ENCODE data around the gene NACC1. TPM values are rescaled to one million over a fixed set of nuclear protein-coding genes. Genes with fewer than 3 reads are reported as not detected.

Gene NACC1
- total RNA-seq, 4 donors from 2014 or later, result 31.6 to 54.2 (median 36.5) TPM

GRCh38 chr19:13149628-13150186, 31.6 kb downstream of the NACC1 start:
- Histone ChIP-seq H3K9me3 (no peaks in the 10 kb centered on the region), H3K4me3 (peak overlapping the region; percentile 64 to 86 (median 78)), H3K27me3 (no peaks in the 10 kb centered on the region), H3K4me1 (peaks cover 3 to 22% (median 8%) of the 10 kb centered on the region in 4 donors), H3K36me3 (peaks cover 0 to 1% (median 0%) of the 10 kb centered on the region in 4 donors), H3K27ac (peak overlapping the region; percentile 96 to 100 (median 99))
- TF ChIP-seq POLR2AphosphoS5 (IDR thresholded peaks at IDR 0.05), result peak in 1 of 3 donors; percentile 15
- TF ChIP-seq CTCF (IDR thresholded peaks at IDR 0.05), result no peak
- DNase-seq, result peak; percentile 68
- intact Hi-C loops (cut with DNase I; ENCODE audit: low total_unique reads), result loop anchor here (10.0 kb wide), 2 partner anchors 365 to 1365 kb away; partner anchors contain the start of gene DNAJB1
- 1% methylated on average over 24 of the region's 46 CpGs; no CpG with 5 or more reads in 1 of the 2 donors for WGBS, 2 donors (ENCODE audit: low coverage in 1 of 2)
- in situ Hi-C loops (cut with MboI; ENCODE audit: low pct_ligation_motif_present in 1 of 4, low pct_unique_long_range_greater_than_20kb in 1 of 4, low sequenced_read_pairs in 3 of 4), result no loop called here

DNA sequence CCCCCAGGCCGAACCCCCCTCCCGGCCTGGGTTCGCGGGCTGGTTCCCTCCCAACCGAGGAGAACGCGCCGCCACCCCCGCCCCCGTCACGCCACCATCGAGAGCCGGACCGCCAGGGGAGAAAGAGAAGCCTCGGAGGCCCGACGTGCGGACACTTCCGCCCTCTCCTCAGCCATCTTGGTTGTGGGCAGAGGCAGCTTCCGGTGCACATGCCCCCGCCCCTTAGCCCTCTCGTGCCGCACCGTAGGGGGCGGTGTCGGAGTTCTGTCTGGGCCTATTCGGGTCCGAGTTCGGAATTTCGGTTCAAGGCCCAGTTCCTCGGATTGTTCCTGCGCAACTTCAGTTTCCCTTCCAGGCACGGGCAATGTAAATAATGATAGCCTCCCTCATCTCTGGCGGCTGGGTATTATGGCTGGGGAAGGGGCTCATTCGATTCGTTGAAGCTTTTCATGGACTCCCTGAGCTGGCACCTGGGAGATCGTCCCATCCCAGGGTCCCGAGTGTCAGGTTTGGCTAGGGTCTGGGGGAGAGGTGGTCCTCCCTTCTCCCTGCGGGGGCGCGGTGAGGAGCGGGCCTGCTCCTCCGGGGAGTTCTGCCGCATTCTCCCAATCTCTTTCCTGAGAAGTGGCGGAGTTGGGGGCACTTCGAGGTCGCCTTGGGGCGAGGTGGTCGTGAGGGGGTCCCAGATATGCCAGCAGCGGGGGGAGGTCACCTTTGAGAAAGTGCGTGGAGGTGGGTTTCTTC, 32.3 kb downstream of the NACC1 start, which contains the start of the genes IER2 and STX10:
IER2 (plus strand) TSS at position 225 of the 744 bp plus-strand sequence. CDS start 2,776 bp downstream, outside the sequence.
STX10 (minus strand) TSS at position 189 of the 744 bp plus-strand sequence. CDS start 202 bp downstream, outside the sequence.
- WGBS, 2 donors (ENCODE audit: low coverage in 1 of 2), result 1% methylated on average over 39 of the region's 51 CpGs; no CpG with 5 or more reads in 1 of the 2 donors
- in situ Hi-C loops (cut with MboI; ENCODE audit: low pct_ligation_motif_present in 1 of 4, low pct_unique_long_range_greater_than_20kb in 1 of 4, low sequenced_read_pairs in 3 of 4), result no loop called here
- intact Hi-C loops (cut with DNase I; ENCODE audit: low total_unique reads), result loop anchor here (10.0 kb wide), 2 partner anchors 366 to 1364 kb away; partner anchors contain the start of gene DNAJB1
- Histone ChIP-seq H3K4me1 (peaks cover 3 to 28% (median 15%) of the 10 kb centered on the region in 4 donors), H3K4me3 (peak within 1 kb of the TSS; percentile 64 to 86 (median 78)), H3K27ac (peak within 1 kb of the TSS; percentile 96 to 100 (median 99)), H3K36me3 (no peaks in the 10 kb centered on the region), H3K9me3 (no peaks in the 10 kb centered on the region), H3K27me3 (no peaks in the 10 kb centered on the region)
- peak; percentile 91 for TF ChIP-seq POLR2A (IDR thresholded peaks at IDR 0.05)
- no peak for TF ChIP-seq EP300 (IDR thresholded peaks at IDR 0.05; ENCODE audit: low read depth)
- peak; percentile 41 to 82 (median 61) for TF ChIP-seq CTCF (IDR thresholded peaks at IDR 0.05)
- peak; percentile 92 to 96 (median 96) for TF ChIP-seq POLR2AphosphoS5 (IDR thresholded peaks at IDR 0.05)
- DNase-seq, result peak; percentile 96

- peak overlapping the region; percentile 96 to 100 (median 99) for H3K27ac ChIP-seq
- 0 to 1% methylated on average over 7 to 34 of the region's 34 CpGs for WGBS, 2 donors (ENCODE audit: low coverage in 1 of 2)
- no peaks in the 10 kb centered on the region for H3K9me3 ChIP-seq
- peaks cover 3 to 35% (median 22%) of the 10 kb centered on the region in 4 donors for H3K4me1 ChIP-seq
- H3K36me3 ChIP-seq, result no peaks in the 10 kb centered on the region
- intact Hi-C loops (cut with DNase I; ENCODE audit: low total_unique reads), result loop anchor here (1.0 to 10.0 kb wide), 3 partner anchors 16 to 1364 kb away; partner anchors contain the start of gene DNAJB1
- no peak for DNase-seq
- no peaks in the 10 kb centered on the region for H3K27me3 ChIP-seq
- H3K4me3 ChIP-seq, result peak overlapping the region; percentile 64 to 86 (median 78)
- in situ Hi-C loops (cut with MboI; ENCODE audit: low pct_ligation_motif_present in 1 of 4, low pct_unique_long_range_greater_than_20kb in 1 of 4, low sequenced_read_pairs in 3 of 4), result no loop called here
- TF ChIP-seq CTCF (IDR thresholded peaks at IDR 0.05) (peak in 1 of 5 experiments; percentile 30), POLR2A (IDR thresholded peaks at IDR 0.05) (no peak)
Observed at GRCh38 chr19:13150931-13151604, 33.0 kb downstream of the NACC1 start.

All from transverse colon (tissue), 4 donors.